Duodenal mucosa (tissue), 2 donors: Measurements from ENCODE around the gene GAST.

Experiments used
- H3K27ac ChIP-seq: one replicate; pipeline ENCODE4 v1.7.0; 2013; ENCODE audit warnings: low read depth, low read length
- H3K27me3 ChIP-seq, 2 donors: one replicate each; pipeline ENCODE4 v1.7.0; 2013; ENCODE audit warnings: low read length in 2 of 2, control low read depth in 1 of 2; ENCODE audit not compliant: insufficient read depth in 2 of 2, control insufficient read depth in 1 of 2
- H3K36me3 ChIP-seq, 2 donors: one replicate each; pipeline ENCODE4 v1.7.0; 2013; ENCODE audit warnings: low read length in 2 of 2, control low read depth in 1 of 2; ENCODE audit not compliant: insufficient read depth in 2 of 2, control insufficient read depth in 1 of 2
- H3K4me1 ChIP-seq, 2 donors: one replicate each; pipeline ENCODE4 v1.7.0; 2013; ENCODE audit warnings: low read length in 2 of 2, control low read depth in 1 of 2; ENCODE audit not compliant: insufficient read depth in 2 of 2, control insufficient read depth in 1 of 2
- H3K4me3 ChIP-seq, 2 donors: one replicate each; pipeline ENCODE4 v1.7.0; 2013; ENCODE audit warnings: low read length in 2 of 2, low read depth in 1 of 2
- H3K9ac ChIP-seq, 2 donors: one replicate each; pipeline ENCODE4 v1.7.0; 2013; ENCODE audit warnings: low read length in 2 of 2, low read depth in 1 of 2
- H3K9me3 ChIP-seq, 2 donors: one replicate each; pipeline ENCODE4 v1.7.0; 2013; ENCODE audit warnings: low read length in 2 of 2, control low read depth in 1 of 2; ENCODE audit not compliant: control insufficient read depth in 1 of 2

GAST gene

DNA sequence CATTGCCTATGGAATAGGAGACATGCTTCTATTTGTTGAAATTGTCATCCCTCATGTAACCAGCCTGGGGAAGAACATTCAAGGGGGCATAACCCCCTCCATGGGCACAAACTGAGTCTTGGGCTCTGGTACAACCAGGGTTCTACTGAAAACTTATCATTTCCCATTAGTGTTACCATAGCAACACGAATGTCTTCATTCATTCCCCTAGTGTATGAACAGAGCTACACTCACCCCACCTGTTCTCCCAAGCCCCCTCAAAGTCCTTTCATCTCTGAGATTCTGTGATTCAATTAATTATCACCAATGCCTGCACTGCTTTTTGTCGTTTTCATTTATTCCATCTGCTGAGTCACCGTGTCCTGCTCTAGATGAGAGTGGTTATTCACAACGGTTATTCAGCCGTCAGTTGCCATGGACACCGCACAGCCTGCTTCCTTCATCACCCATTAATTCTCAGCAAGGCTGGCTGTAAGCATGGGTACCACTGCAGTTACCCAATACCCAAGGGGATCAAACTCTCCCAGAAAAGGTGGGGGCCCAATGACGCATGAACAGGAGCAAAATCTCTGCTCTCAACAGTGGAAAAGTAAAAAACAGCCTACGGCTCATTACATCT is 1.6 kb upstream of the GAST start:
- Histone ChIP-seq H3K4me1 (no peaks in the 10 kb centered on the region), H3K9me3 (no peaks in the 10 kb centered on the region), H3K36me3 (no peaks in the 10 kb centered on the region), H3K4me3 (no peak overlapping the region), H3K27me3 (no peaks in the 10 kb centered on the region), H3K27ac (no peak overlapping the region), H3K9ac (no peak overlapping the region)

DNA sequence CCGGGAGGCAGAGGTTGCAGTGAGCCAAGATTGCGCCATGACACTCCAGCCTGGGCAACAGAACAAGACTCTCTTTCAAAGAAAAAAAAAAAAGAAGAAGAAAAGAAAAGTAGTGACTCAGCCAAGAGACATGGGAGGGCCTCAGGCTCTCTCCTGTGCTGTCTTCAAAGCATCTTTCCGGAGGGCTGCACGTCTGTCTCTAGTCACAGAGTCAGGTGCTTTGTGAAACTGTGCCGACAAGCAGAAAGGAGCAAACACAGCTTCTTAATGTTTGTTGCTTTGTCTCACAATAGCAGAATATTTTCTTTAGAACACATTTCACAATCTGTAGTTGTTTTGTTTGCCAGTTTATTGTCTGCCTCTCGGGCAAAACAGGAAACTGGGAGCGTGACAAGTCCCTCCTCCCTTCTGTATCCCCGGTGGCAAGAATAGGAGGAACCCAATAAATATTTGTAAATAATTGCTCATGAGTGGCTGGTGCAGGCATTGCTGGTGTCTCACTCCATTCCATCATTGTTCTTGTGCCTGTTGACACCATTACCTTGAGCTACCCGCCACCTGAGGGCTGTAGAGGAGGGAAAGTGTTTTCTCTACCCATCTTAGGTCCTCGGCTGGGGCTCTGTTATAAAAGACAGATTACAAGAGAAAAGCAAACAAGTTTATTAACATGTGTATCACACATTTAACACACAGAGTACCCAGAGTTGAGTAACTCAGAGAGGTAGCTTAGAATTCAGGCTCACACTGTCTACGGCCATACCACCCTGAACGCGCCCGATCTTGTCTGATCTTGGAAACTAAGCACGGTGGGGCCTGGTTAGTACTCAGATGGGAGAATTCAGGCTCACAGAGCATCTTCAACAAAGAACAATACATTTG is 5.5 kb downstream of the GAST start:
- no peak overlapping the region for H3K27ac ChIP-seq
- H3K9ac ChIP-seq: no peak overlapping the region
- H3K4me3 ChIP-seq: no peak overlapping the region
- H3K4me1 ChIP-seq: no peaks in the 10 kb centered on the region
- no peaks in the 10 kb centered on the region for H3K27me3 ChIP-seq
- no peaks in the 10 kb centered on the region for H3K36me3 ChIP-seq
- H3K9me3 ChIP-seq: no peaks in the 10 kb centered on the region

DNA sequence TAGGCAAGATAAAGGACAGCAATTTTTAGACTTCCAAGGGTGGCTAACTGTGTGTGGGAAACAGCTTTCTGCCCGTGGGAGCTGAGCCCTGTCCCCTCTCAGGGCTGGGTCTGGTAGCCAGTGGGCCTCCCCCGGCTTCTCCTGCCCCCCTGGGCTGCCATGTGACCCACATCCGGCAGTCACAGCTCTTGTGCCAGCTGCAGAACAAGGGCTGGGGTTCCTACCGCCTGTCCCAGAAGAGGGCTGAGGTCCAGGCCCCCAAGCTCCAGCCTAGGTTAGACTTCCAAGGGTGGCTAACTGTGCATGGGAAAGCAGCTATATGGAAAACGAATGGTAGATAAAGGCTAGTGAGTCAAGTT is 6.1 kb downstream of the GAST start:
- Histone ChIP-seq H3K4me1 (no peaks in the 10 kb centered on the region), H3K27me3 (no peaks in the 10 kb centered on the region), H3K27ac (no peak overlapping the region), H3K4me3 (no peak overlapping the region), H3K9ac (no peak overlapping the region), H3K9me3 (no peaks in the 10 kb centered on the region), H3K36me3 (no peaks in the 10 kb centered on the region)

DNA sequence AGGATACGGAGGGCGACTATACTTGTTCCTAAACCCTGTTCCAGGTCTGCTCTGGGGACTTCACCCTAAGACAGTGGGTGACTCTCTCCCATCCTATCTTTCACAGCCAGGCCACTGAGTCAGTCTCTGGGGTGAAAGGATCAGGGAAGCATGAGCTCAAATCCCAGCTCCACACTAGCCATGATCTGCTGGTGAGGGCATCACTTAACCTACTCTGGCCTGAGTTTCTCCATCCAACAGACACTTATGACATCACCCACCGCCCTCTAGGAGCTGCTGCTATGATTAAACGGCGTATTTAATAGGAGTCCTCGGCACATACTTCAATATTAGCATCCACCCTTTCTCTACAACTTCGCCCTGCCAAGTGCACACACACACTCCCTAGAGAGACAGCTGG is 10.1 kb downstream of the GAST start:
- Histone ChIP-seq H3K27ac (no peak overlapping the region), H3K27me3 (no peaks in the 10 kb centered on the region), H3K4me3 (no peak overlapping the region), H3K4me1 (no peaks in the 10 kb centered on the region), H3K9me3 (no peaks in the 10 kb centered on the region), H3K36me3 (no peaks in the 10 kb centered on the region), H3K9ac (no peak overlapping the region)

DNA sequence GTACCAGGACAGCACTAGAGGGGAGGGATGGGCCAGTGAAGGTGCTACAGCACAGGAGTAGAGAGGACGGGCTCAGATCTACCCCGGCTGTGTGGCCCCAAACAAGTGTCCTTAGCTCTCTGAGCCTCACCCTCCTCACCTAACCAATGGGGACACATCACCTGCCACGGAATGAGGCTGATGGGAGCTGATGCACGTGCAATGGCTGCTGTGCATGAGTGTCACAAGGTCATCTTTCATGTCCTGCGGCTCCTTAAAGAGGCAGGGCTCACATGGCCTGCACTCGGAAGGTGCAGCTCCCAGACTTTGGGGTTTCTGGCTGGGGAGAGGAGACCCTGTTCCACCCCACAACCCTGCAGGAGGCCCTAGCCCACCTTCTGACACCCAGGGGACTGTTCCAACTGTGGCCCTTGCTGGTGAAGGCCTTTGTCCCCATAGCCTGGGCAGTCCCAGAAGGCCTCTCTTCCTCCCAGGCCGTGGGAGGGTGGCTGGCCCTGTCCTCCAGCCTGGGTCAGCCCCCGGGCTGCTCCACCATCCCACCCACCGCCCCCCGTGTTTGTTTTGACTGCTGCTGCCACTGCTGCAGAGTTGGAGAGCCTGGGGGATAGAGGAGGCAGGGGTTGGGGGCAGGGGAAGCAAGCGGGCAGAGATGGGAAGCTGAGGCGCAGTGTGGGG is 11.8 kb downstream of the GAST start:
- H3K36me3 ChIP-seq: no peaks in the 10 kb centered on the region
- H3K9ac ChIP-seq: no peak overlapping the region

DNA sequence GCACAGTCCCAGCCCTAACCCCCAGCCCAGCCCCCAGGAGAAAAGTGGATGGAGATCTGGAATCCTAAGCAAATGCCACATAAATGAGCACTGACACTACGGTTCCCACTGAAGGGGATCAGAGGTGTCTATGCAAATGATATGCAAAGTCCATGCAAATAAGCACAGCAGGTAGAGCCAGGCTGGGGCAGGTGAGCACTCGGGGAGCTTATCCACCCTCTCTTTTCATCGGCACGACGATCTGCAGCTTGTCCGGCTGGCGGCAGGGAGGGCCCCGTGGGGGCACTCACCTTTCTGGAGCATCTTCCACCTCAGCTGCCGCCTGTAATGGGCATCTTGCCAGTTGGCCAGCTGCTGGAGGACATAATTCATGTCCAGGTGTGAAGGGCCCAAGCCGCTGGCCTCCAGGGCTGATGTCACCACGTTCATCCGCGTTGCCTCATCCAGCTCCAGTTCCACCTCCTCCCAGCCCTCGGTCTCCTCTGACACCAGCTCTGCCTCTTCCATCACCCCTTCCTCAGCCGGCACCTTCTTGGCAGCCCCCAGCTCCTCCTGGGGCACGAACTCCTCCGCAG is 12.4 kb downstream of the GAST start:
- Histone ChIP-seq H3K4me1 (no peaks in the 10 kb centered on the region), H3K27ac (no peak overlapping the region), H3K27me3 (no peaks in the 10 kb centered on the region), H3K36me3 (no peaks in the 10 kb centered on the region), H3K9ac (no peak overlapping the region), H3K9me3 (no peaks in the 10 kb centered on the region), H3K4me3 (no peak overlapping the region)

More for the DNA sequence above, 11.8 kb downstream of the GAST start:
- H3K9me3 ChIP-seq: no peaks in the 10 kb centered on the region
- H3K27me3 ChIP-seq: no peaks in the 10 kb centered on the region
- no peaks in the 10 kb centered on the region for H3K4me1 ChIP-seq
- H3K4me3 ChIP-seq: no peak overlapping the region
- H3K27ac ChIP-seq: no peak overlapping the region

DNA sequence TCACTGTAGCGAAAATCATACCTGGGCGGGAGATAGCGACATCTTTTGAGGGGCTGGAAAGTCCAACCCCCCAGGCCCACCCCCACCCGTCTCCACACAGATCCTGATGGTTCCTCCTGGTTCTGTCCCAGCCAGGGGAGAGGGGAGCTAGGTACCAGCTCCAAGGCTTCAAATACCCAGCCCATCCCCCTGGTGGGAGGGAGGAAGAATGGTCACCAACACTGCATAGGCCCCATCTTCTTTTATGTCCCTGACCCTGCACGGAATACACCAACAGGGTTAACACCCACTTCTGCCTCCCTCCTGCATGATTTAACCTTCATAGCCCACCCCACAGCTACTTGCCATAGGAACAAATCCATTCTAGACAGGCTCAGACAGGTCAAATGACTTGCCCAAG is 13.0 kb downstream of the GAST start:
- no peaks in the 10 kb centered on the region for H3K9me3 ChIP-seq
- no peaks in the 10 kb centered on the region for H3K36me3 ChIP-seq
- H3K4me3 ChIP-seq: no peak overlapping the region
- no peaks in the 10 kb centered on the region for H3K27me3 ChIP-seq
- H3K4me1 ChIP-seq: no peaks in the 10 kb centered on the region
- H3K27ac ChIP-seq: no peak overlapping the region
- H3K9ac ChIP-seq: no peak overlapping the region

DNA sequence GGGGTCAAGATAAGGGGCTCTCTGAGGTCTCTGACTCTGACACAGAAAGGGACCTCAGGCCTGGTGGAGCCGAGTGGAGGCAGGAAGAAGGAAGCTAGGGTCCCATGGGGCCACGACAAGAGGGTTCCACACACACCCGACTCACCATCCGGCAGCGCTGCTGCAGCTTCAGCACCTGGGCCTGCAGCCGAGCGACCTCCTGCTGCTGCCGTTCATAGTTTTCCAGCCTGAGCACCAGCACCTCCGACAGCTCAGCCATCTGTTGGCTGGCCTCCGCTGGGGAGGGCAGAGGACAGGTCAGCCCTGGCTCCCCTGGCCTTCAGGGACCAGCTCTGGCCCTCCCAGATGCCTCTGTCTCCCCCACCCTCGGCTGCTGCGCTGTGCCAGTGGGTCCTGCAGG is 15.9 kb downstream of the GAST start:
- Histone ChIP-seq H3K4me1 (no peaks in the 10 kb centered on the region), H3K9me3 (no peaks in the 10 kb centered on the region), H3K36me3 (no peaks in the 10 kb centered on the region), H3K27me3 (peaks cover 12 to 17% of the 10 kb centered on the region in 2 donors), H3K4me3 (no peak overlapping the region), H3K27ac (no peak overlapping the region), H3K9ac (no peak overlapping the region)

DNA sequence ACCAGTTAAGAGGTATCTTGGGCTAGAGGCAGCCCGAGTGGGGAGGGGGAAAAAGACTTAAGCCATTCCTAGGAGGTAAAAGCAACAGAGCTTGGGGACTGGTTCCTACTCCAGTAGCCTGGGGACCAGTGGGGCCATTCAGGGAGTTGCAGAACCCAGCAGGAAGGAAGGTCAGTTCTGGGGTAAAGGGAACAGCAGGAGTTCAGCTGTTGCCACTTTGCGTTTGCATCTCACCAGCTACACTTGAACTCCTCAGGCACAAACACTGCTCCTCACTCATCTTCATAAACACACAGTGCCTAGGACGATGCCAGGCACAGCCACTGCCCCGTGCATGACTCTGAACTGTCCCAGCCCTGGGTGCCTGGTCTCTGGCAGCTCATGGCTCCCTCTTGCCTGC is 18.3 kb downstream of the GAST start:
- Histone ChIP-seq H3K9ac (no peak overlapping the region), H3K27ac (no peak overlapping the region), H3K4me1 (peaks cover 0 to 3% of the 10 kb centered on the region in 2 donors), H3K9me3 (no peaks in the 10 kb centered on the region), H3K4me3 (no peak overlapping the region), H3K36me3 (no peaks in the 10 kb centered on the region), H3K27me3 (peaks cover 27 to 34% of the 10 kb centered on the region in 2 donors)

DNA sequence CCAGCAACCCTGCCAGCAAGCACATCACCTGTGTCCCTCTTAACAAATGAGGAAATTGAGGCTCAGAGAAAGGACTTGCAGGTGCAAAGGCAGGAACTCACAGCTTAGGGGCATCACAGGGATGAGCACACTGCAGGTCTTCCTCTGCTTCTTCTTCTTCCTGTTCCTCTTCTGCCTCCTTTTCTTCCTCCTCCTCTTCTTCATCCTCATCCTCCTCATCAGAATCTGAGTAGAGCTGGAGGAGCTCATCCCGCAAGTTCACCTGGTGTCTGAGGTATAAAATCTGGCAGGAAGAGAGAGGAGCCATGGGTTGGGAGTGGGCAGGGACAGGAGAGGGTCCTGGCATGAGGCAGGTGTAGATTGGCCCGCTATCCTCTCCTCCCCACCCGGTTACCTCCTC is 19.7 kb downstream of the GAST start:
- Histone ChIP-seq H3K9ac (no peak overlapping the region), H3K27me3 (peaks cover 37 to 38% of the 10 kb centered on the region in 2 donors), H3K36me3 (no peaks in the 10 kb centered on the region), H3K27ac (no peak overlapping the region), H3K4me3 (no peak overlapping the region), H3K4me1 (peaks cover 0 to 3% of the 10 kb centered on the region in 2 donors), H3K9me3 (no peaks in the 10 kb centered on the region)
